HCT116 (cell line): ENCODE measurements around the gene AGPS. TPM values are rescaled to one million over a fixed set of nuclear protein-coding genes. Genes with fewer than 3 reads are reported as not detected.

Source experiments
- ATAC-seq: fragments of 200-7000 bp; cut with Tn5 transposase; 2 replicates; pipeline ENCODE4 v1.9.1; 2020; ENCODE audit warnings: mild to moderate bottlenecking, moderate library complexity
- BruUV-seq: library from RNA; stranded (reverse); fragments of 400-500 nt; replicated peaks from 2 replicates; lab custom pipeline; 2021; lab: Mats Ljungman, UMichigan
- CTCF ChIA-PET: fragments of 300-600 bp; sonication (Branson Sonifier 250); formaldehyde crosslinking; loops from one replicate; lab custom pipeline; 2021; ENCODE audit warnings: antibody characterized with exemption; lab: Charles Lee
- POLR2A ChIA-PET: fragments of 300-600, 350-600 bp; sonication (Branson Sonifier 250); formaldehyde crosslinking; loops from one replicate; lab custom pipeline; 2021; ENCODE audit warnings: antibody characterized with exemption; lab: Charles Lee
- RAD21 ChIA-PET, 2 experiments: fragments of 300-600 bp; sonication (Branson Sonifier 250); formaldehyde crosslinking; loops; one replicate each; lab custom pipeline; 2023; ENCODE audit warnings: low total read pairs in 2 of 2; ENCODE audit not compliant: uncharacterized antibody in 2 of 2, unreplicated experiment in 2 of 2, low non-redundant PET in 1 of 2; lab: Charles Lee
- DNase-seq: peaks from one replicate; pipeline ENCODE4 v3.0.0-alpha.2; 2010; ENCODE audit warnings: low read depth, low spot score
- H2AFZ ChIP-seq: fragments of 200-600 bp; shearing (Covaris generic), sonication (generic); 2 replicates; pipeline ENCODE4 v1.6.1; 2017; ENCODE audit warnings: low read depth, mixed run types, mixed read lengths, antibody characterized with exemption, low read length; ENCODE audit not compliant: poor library complexity, severe bottlenecking
- H3K27ac ChIP-seq: 2 replicates; pipeline ENCODE4 v1.5.1; 2012; ENCODE audit warnings: low read depth, low read length
- H3K27me3 ChIP-seq: fragments of 200-600 bp; sonication (generic); 2 replicates; pipeline ENCODE4 v1.6.1; 2016; ENCODE audit warnings: mixed run types, low read length, mixed read lengths; ENCODE audit not compliant: insufficient read depth
- H3K36me3 ChIP-seq, 2 experiments: fragments of 200-500 bp in 1 of 2; fragments of 200-600 bp in 1 of 2; sonication (Bioruptor generic) in 1 of 2; sonication (generic) in 1 of 2; 2 replicates each; pipeline versions ENCODE4 v1.5.1 to v1.6.1; 2014 to 2016; ENCODE audit warnings: low read length in 2 of 2, inconsistent platforms in 1 of 2, mixed read lengths in 1 of 2, mixed run types in 1 of 2; ENCODE audit not compliant: insufficient read depth in 2 of 2, control insufficient read depth in 1 of 2
- H3K4me1 ChIP-seq, 2 experiments: fragments of 200-600 bp in 1 of 2; sonication (generic) in 1 of 2; 2 replicates each; pipeline versions ENCODE4 v1.5.1 to v1.6.1; 2012 to 2017; ENCODE audit warnings: low read length in 2 of 2, inconsistent platforms in 1 of 2, mild to moderate bottlenecking in 1 of 2, mixed read lengths in 1 of 2, mixed run types in 1 of 2, moderate library complexity in 1 of 2; ENCODE audit not compliant: insufficient read depth in 2 of 2, control insufficient read depth in 1 of 2
- H3K4me2 ChIP-seq: fragments of 200-600 bp; sonication (generic); 2 replicates; pipeline ENCODE4 v1.6.1; 2017; ENCODE audit warnings: mixed run types, low read length, mixed read lengths
- H3K4me3 ChIP-seq, 2 experiments: fragments of 200-600 bp in 1 of 2; sonication (generic) in 1 of 2; replicated peaks in 1 of 2; 2 replicates each; pipeline ENCODE4 v1.5.1; 2011 to 2016; ENCODE audit warnings: low read length in 2 of 2, control low read depth in 1 of 2, low read depth in 1 of 2, mild to moderate bottlenecking in 1 of 2, mixed read lengths in 1 of 2, mixed run types in 1 of 2
- H3K79me2 ChIP-seq: fragments of 200-600 bp; sonication (generic); 2 replicates; pipeline ENCODE4 v1.6.1; 2017; ENCODE audit warnings: mild to moderate bottlenecking, mixed run types, low read length, moderate library complexity, mixed read lengths; ENCODE audit not compliant: insufficient read depth
- H3K9ac ChIP-seq: fragments of 200-600 bp; sonication (generic); 2 replicates; pipeline ENCODE4 v1.6.1; 2016; ENCODE audit warnings: low read length, mixed read lengths
- H3K9me2 ChIP-seq: fragments of 200-600 bp; sonication (generic), shearing (Covaris generic); 2 replicates; pipeline ENCODE4 v1.6.1; 2017; ENCODE audit warnings: mixed run types, mild to moderate bottlenecking, moderate library complexity; ENCODE audit not compliant: insufficient read depth
- H3K9me3 ChIP-seq, 2 experiments: fragments of 200-500 bp in 1 of 2; fragments of 200-600 bp in 1 of 2; sonication (Bioruptor generic) in 1 of 2; sonication (generic) in 1 of 2; 2 replicates each; pipeline ENCODE4 v1.6.1; 2014 to 2017; ENCODE audit warnings: low read length in 2 of 2, mixed read lengths in 2 of 2, inconsistent platforms in 1 of 2, low read depth in 1 of 2, mild to moderate bottlenecking in 1 of 2, mixed run types in 1 of 2, moderate library complexity in 1 of 2; ENCODE audit not compliant: control insufficient read depth in 1 of 2, insufficient read depth in 1 of 2
- H4K20me1 ChIP-seq: fragments of 200-600 bp; sonication (generic), shearing (Covaris generic); 2 replicates; pipeline ENCODE4 v1.6.1; 2017; ENCODE audit warnings: mixed run types, mild to moderate bottlenecking, moderate library complexity; ENCODE audit not compliant: insufficient read depth
- ATF3 ChIP-seq: IDR thresholded peaks from 2 replicates; pipeline ENCODE4 v1.6.1; 2012
- CTCF ChIP-seq, 3 experiments: fragments of 200-600 bp in 1 of 3; sonication (generic) in 1 of 3; IDR thresholded peaks in 2 of 3; conservative IDR thresholded peaks in 1 of 3; 2 replicates each; pipeline ENCODE4 v1.5.1; 2012 to 2017; ENCODE audit warnings: low read depth in 2 of 3, low read length in 2 of 3, antibody characterized with exemption in 1 of 3, borderline replicate concordance in 1 of 3, control low read depth in 1 of 3, mild to moderate bottlenecking in 1 of 3, mixed read lengths in 1 of 3, mixed run types in 1 of 3, moderate library complexity in 1 of 3; ENCODE audit not compliant: insufficient read depth in 1 of 3
- ELF1 ChIP-seq: IDR thresholded peaks from 2 replicates; pipeline ENCODE4 v1.6.1; 2012; ENCODE audit warnings: low read depth, borderline replicate concordance
- EZH2 ChIP-seq: fragments of 200-600 bp; sonication (generic); IDR thresholded peaks from 2 replicates; pipeline ENCODE4 v1.6.1; 2017; ENCODE audit warnings: antibody characterized with exemption, mixed run types
- EZH2phosphoT487 ChIP-seq: fragments of 200-600 bp; IDR thresholded peaks from 2 replicates; pipeline ENCODE4 v1.6.1; 2018; ENCODE audit warnings: antibody characterized with exemption, borderline replicate concordance
- FOSL1 ChIP-seq: IDR thresholded peaks from 2 replicates; pipeline ENCODE4 v1.6.1; 2012; ENCODE audit warnings: low read depth
- MAX ChIP-seq: IDR thresholded peaks from 2 replicates; pipeline ENCODE4 v1.6.1; 2012
- POLR2AphosphoS5 ChIP-seq: IDR thresholded peaks from 2 replicates; pipeline ENCODE4 v1.6.1; 2011; ENCODE audit warnings: mild to moderate bottlenecking, low read depth, low read length, moderate library complexity
- RAD21 ChIP-seq: IDR thresholded peaks from 2 replicates; pipeline ENCODE4 v1.6.1; 2012; ENCODE audit warnings: low read depth, mild to moderate bottlenecking
- REST ChIP-seq: IDR thresholded peaks from 2 replicates; pipeline ENCODE4 v1.6.1; 2012; ENCODE audit warnings: low read depth
- SIN3A ChIP-seq: IDR thresholded peaks from 2 replicates; pipeline ENCODE4 v1.6.1; 2012; ENCODE audit warnings: low read depth
- SP1 ChIP-seq: IDR thresholded peaks from 2 replicates; pipeline ENCODE4 v1.6.1; 2012; ENCODE audit warnings: low read depth
- SRF ChIP-seq: IDR thresholded peaks from 2 replicates; pipeline ENCODE4 v1.6.1; 2012; ENCODE audit warnings: low read depth
- TCF7L2 ChIP-seq: IDR thresholded peaks from 2 replicates; pipeline ENCODE4 v1.7.0; 2011; ENCODE audit warnings: borderline replicate concordance, inconsistent platforms; ENCODE audit not compliant: insufficient read depth, insufficient read length; ENCODE audit errors: extremely low read depth
- YY1 ChIP-seq: IDR thresholded peaks from 2 replicates; pipeline ENCODE4 v1.6.1; 2011; ENCODE audit warnings: low read length, low read depth, moderate library complexity, mild to moderate bottlenecking; ENCODE audit not compliant: insufficient replicate concordance; ENCODE audit errors: extremely low read depth
- ZBTB33 ChIP-seq: IDR thresholded peaks from 2 replicates; pipeline ENCODE4 v1.6.1; 2011; ENCODE audit warnings: mild to moderate bottlenecking, low read length, moderate library complexity; ENCODE audit not compliant: insufficient replicate concordance; ENCODE audit errors: extremely low read depth
- ZFX ChIP-seq: fragments of 450-650 bp; IDR thresholded peaks from 2 replicates; pipeline ENCODE4 v1.6.1; 2017
- ZNF274 ChIP-seq: fragments of 200-500 bp; sonication (Bioruptor generic); IDR thresholded peaks from 2 replicates; pipeline ENCODE4 v1.6.1; 2014; ENCODE audit warnings: mild to moderate bottlenecking, low read depth, low read length, inconsistent platforms
- intact Hi-C: fragments of 100-400 bp; cut with micrococcal nuclease; formaldehyde crosslinking; loops from 2 replicates; pipeline ENCODE4 v1.10.0; 2022
- total RNA-seq: library from RNA; stranded (reverse); gene quantifications from one replicate; pipeline ENCODE4 v1.2.1, GENCODE V29; 2021; ENCODE audit not compliant: unreplicated experiment

The AGPS gene
- total RNA-seq, 1 experiment from 2014 or later, result 66.6 TPM

- TF ChIP-seq EZH2phosphoT487, result no peak
- TF ChIP-seq CTCF (IDR thresholded peaks at IDR 0.05 in 2 of 3, conservative IDR thresholded peaks at IDR 0.05 in 1 of 3; ENCODE audit: borderline replicate concordance in 1 of 3, insufficient read depth in 1 of 3, low read depth in 2 of 3, low read length in 2 of 3), result no peak
- TF ChIP-seq RAD21, result no peak
- no peak for TF ChIP-seq SIN3A
- TF ChIP-seq YY1, result no peak
- TF ChIP-seq EZH2, result no peak
- no peak for TF ChIP-seq FOSL1
- TF ChIP-seq, all 23 proteins: peak for 0
Observed at GRCh38 chr2:177568893-177569292, 176.3 kb downstream of the AGPS start (continued).

- H3K27me3 ChIP-seq, result no peaks in the 10 kb centered on the region
- H2AFZ ChIP-seq, result no peak overlapping the region
- no peak overlapping the region for H3K4me2 ChIP-seq
- H3K9me3 ChIP-seq, result no peaks in the 10 kb centered on the region
- ChIA-PET POLR2A (no interaction called here), RAD21 (no interaction called here), CTCF (no interaction called here)
- H3K4me3 ChIP-seq, result no peak overlapping the region
- no peaks in the 10 kb centered on the region for H3K4me1 ChIP-seq
- H3K9ac ChIP-seq, result no peak overlapping the region
- no peak for DNase-seq
- H3K36me3 ChIP-seq, result no peaks in the 10 kb centered on the region
- no peak overlapping the region for H3K27ac ChIP-seq
- intact Hi-C loops, result no loop called here
- ATAC-seq, result no peak
- no peaks in the 10 kb centered on the region for H4K20me1 ChIP-seq
- no TSS peak for BruUV-seq
- H3K9me2 ChIP-seq, result no peaks in the 10 kb centered on the region
- no peaks in the 10 kb centered on the region for H3K79me2 ChIP-seq
- TF ChIP-seq TCF7L2 (no peak), ZFX (no peak), YY1 (no peak), ZNF274 (no peak), FOSL1 (no peak), MAX (no peak), SRF (no peak), EZH2 (no peak), RAD21 (no peak), POLR2AphosphoS5 (no peak), REST (no peak), ATF3 (no peak), SP1 (no peak), ZBTB33 (no peak), ELF1 (no peak)
- TF ChIP-seq, all 23 proteins: peak for 0
Observed at GRCh38 chr2:177572236-177572671, 179.7 kb downstream of the AGPS start.
